GM12878 (cell line): ENCODE results near the gene C5AR2. TPM values are rescaled to one million over a fixed set of nuclear protein-coding genes. Genes with fewer than 3 reads are reported as not detected.

Source experiments
- ATAC-seq: fragments of 200-7000 bp; cut with Tn5 transposase; 3 replicates; pipeline ENCODE4 v1.9.1; 2020; ENCODE audit warnings: mild to moderate bottlenecking, moderate library complexity
- BruUV-seq: library from RNA; stranded (reverse); fragments of 400-500 nt; replicated peaks from 2 replicates; lab custom pipeline; 2021; lab: Mats Ljungman, UMichigan
- CTCF ChIA-PET: fragments of 300-600 bp; sonication (Branson Sonifier 250); formaldehyde crosslinking; extraction: SDS; loops from one replicate; lab custom pipeline; 2021; ENCODE audit warnings: inconsistent platforms; lab: Yijun Ruan, JAX
- POLR2A ChIA-PET: fragments of 350-600 bp; formaldehyde crosslinking; extraction: SDS; loops from one replicate; lab custom pipeline; 2021; ENCODE audit warnings: inconsistent platforms; lab: Charles Lee
- RAD21 ChIA-PET: fragments of 300-600 bp; sonication (Branson Sonifier 250); formaldehyde crosslinking; loops from one replicate; lab custom pipeline; 2023; ENCODE audit warnings: antibody characterized with exemption; ENCODE audit not compliant: unreplicated experiment; lab: Charles Lee
- SMC1A ChIA-PET: fragments of 300-600 bp; sonication (Branson Sonifier 250); formaldehyde crosslinking; loops from one replicate; lab custom pipeline; 2023; ENCODE audit not compliant: unreplicated experiment, uncharacterized antibody; lab: Charles Lee
- DNase-seq: peaks from one replicate; pipeline ENCODE4 v3.0.0-alpha.2; 2011; ENCODE audit warnings: low read depth, low spot score
- FAIRE-seq: peaks from 3 replicates; lab custom pipeline; 2011; peaks lifted over from hg19 to GRCh38; lab: Jason Lieb, UNC
- H2AFZ ChIP-seq: 2 replicates; pipeline ENCODE4 v1.6.0; 2011; ENCODE audit warnings: low read depth, low read length, control low read depth; ENCODE audit not compliant: control insufficient read depth
- H3K27ac ChIP-seq: 2 replicates; pipeline ENCODE4 v1.5.1; 2011; ENCODE audit warnings: control low read depth; ENCODE audit not compliant: control insufficient read depth, insufficient read depth
- H3K27me3 ChIP-seq, 2 experiments: replicated peaks in 1 of 2; 2 replicates each; pipeline versions ENCODE4 v1.6.0 to v1.6.1; 2011; ENCODE audit warnings: low read length in 1 of 2; ENCODE audit not compliant: control insufficient read depth in 2 of 2, insufficient read depth in 2 of 2
- H3K36me3 ChIP-seq, 2 experiments: 2 replicates each; pipeline ENCODE4 v1.5.1; 2011; ENCODE audit warnings: low read length in 1 of 2; ENCODE audit not compliant: control insufficient read depth in 2 of 2, insufficient read depth in 2 of 2
- H3K4me1 ChIP-seq: 2 replicates; pipeline ENCODE4 v1.6.1; 2011; ENCODE audit warnings: mild to moderate bottlenecking, low read length, moderate library complexity, mixed read lengths; ENCODE audit not compliant: control insufficient read depth, insufficient read depth
- H3K4me2 ChIP-seq: 2 replicates; pipeline ENCODE4 v1.6.0; 2011; ENCODE audit warnings: control low read depth; ENCODE audit not compliant: control insufficient read depth, insufficient read depth
- H3K4me3 ChIP-seq: fragments of 200-600 bp; sonication (generic); 2 replicates; pipeline ENCODE4 v1.5.1; 2016
- H3K79me2 ChIP-seq: 2 replicates; pipeline ENCODE4 v1.6.0; 2011; ENCODE audit warnings: low read length; ENCODE audit not compliant: control insufficient read depth, insufficient read depth
- H3K9ac ChIP-seq: 2 replicates; pipeline ENCODE4 v1.8.0; 2011; ENCODE audit warnings: low read length, control low read depth, mixed read lengths; ENCODE audit not compliant: control insufficient read depth, insufficient read depth
- H3K9me3 ChIP-seq: replicated peaks from 3 replicates; pipeline ENCODE4 v1.5.1; 2011; ENCODE audit warnings: mild to moderate bottlenecking, low read length; ENCODE audit not compliant: control insufficient read depth, insufficient read depth
- H4K20me1 ChIP-seq: 2 replicates; pipeline ENCODE4 v1.6.0; 2011; ENCODE audit not compliant: control insufficient read depth, insufficient read depth
- HDAC2 ChIP-seq: fragments of 200-600 bp; sonication (generic); IDR thresholded peaks from 2 replicates; pipeline ENCODE4 v1.6.1; 2017
- WGBS: methylation state at CpG from one replicate; pipeline ENCODE4 v1.1.6; 2016; ENCODE audit warnings: low lambda C conversion rate; ENCODE audit not compliant: insufficient replicate concordance, insufficient coverage; ENCODE audit errors: missing lambda C conversion rate; 5-methylcytosine and 5-hydroxymethylcytosine counted together
- in situ Hi-C: fragments of 300-500 bp; cut with MboI; formaldehyde crosslinking; loops from 9 replicates; pipeline ENCODE4 v1.14.3; 2018; ENCODE audit warnings: mixed read lengths
- intact Hi-C: fragments of 100-400 bp; cut with micrococcal nuclease; formaldehyde crosslinking; loops from one replicate; pipeline ENCODE4 v1.14.2; 2022; ENCODE audit not compliant: unreplicated experiment
- polyA plus RNA-seq, 11 experiments: library from polyadenylated mRNA; depleted of rRNA in 4 of 11; unstranded in 6 of 11; stranded (reverse) in 5 of 11; fragments of >200 nt; fragmentation: Nextera tagmentation in 4 of 11; fragmentation: Illumina TruSeq in 1 of 11; extraction: Ambion mirVana in 4 of 11; extraction: Trizol in 1 of 11; gene quantifications; 1 replicate in 1 of 11; 2 replicates in 10 of 11; pipeline versions ENCODE4 v1.2.1 to v1.2.3, GENCODE V29; 2011 to 2016; ENCODE audit warnings: inconsistent platforms in 2 of 11, missing spikeins in 2 of 11, low read depth in 1 of 11
- total RNA-seq, 4 experiments: library from RNA; depleted of rRNA in 3 of 4; stranded (reverse); fragments of >200 nt in 3 of 4; fragmentation: Illumina TruSeq in 1 of 4; extraction: Trizol in 1 of 4; gene quantifications; 2 replicates each; pipeline versions ENCODE4 v1.2.1 to v1.2.3, GENCODE V29; 2013 to 2021
- TF ChIP-seq, protein P1 (sequence below), 3 experiments: IDR thresholded peaks in 2 of 3; conservative IDR thresholded peaks in 1 of 3; 2 replicates each; pipeline ENCODE4 v1.5.1; 2011; ENCODE audit warnings: low read depth in 3 of 3, low read length in 3 of 3, mild to moderate bottlenecking in 3 of 3, control low read depth in 2 of 3, moderate library complexity in 2 of 3, inconsistent platforms in 1 of 3, mixed read lengths in 1 of 3; ENCODE audit not compliant: control insufficient read depth in 2 of 3, insufficient read depth in 1 of 3; ENCODE audit errors: extremely low read depth in 1 of 3

Gene C5AR2
- total and polyA plus RNA-seq, 10 of the 15 experiments (the other 5 are each of a cell fraction or from before 2014, with no cell fraction given) = 0.01 TPM; not detected in 9

DNA sequence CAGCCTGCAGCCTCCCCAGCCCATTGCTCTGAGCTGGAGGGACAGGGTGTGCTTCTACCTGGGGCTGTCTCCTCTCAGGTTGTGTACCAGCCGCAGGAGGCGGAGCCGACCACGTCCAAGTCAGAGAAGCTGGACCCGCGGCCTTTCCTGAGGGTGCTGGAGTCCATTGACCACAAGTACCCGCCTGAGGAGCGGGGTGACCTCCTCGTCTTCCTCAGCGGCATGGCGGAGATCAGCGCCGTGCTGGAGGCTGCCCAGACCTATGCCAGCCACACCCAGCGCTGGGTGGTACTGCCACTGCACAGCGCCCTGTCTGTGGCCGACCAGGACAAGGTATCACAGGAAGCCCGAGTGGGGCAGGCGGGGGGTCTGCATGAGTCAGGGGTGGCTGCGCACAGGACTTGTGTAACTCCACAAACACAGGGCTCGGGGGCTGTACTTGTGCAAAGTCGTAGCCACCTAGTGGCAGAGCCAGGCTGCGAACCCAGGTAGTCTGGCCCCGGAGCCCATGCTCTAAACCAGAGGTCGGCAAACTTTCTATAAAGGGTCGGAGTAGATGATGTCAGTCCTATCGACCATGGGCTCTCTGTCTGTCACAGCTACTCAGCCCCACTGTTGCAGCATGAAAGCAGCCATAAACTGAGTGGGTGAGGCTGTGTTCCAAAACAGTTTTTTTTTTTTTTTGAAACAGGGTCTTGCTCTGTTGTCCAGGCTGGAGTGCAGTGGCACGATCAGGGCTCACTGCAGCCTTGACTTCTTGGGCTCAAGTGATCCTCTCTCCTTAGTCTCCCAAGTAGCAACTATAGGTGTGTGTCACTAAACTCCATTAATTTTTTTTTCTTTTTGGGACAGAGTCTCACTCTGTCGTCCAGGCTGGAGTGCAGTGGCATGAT, 26.1 kb downstream of the C5AR2 start:
- no TSS peak for BruUV-seq
- H3K9me3 ChIP-seq = no peaks in the 10 kb centered on the region; the same call in 2 of the 3 replicates
- DNase-seq = no peak
- no peak overlapping the region for H3K9ac ChIP-seq
- TF ChIP-seq HDAC2 = no peak
- TF ChIP-seq, protein P1, sequence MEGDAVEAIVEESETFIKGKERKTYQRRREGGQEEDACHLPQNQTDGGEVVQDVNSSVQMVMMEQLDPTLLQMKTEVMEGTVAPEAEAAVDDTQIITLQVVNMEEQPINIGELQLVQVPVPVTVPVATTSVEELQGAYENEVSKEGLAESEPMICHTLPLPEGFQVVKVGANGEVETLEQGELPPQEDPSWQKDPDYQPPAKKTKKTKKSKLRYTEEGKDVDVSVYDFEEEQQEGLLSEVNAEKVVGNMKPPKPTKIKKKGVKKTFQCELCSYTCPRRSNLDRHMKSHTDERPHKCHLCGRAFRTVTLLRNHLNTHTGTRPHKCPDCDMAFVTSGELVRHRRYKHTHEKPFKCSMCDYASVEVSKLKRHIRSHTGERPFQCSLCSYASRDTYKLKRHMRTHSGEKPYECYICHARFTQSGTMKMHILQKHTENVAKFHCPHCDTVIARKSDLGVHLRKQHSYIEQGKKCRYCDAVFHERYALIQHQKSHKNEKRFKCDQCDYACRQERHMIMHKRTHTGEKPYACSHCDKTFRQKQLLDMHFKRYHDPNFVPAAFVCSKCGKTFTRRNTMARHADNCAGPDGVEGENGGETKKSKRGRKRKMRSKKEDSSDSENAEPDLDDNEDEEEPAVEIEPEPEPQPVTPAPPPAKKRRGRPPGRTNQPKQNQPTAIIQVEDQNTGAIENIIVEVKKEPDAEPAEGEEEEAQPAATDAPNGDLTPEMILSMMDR (IDR thresholded peaks at IDR 0.05 in 2 of 3, conservative IDR thresholded peaks at IDR 0.05 in 1 of 3; ENCODE audit: control insufficient read depth in 2 of 3, extremely low read depth in 1 of 3, insufficient read depth in 1 of 3, low read depth in 3 of 3, low read length in 3 of 3) = peak in 2 of 3 experiments; percentile 10 to 24; a peak in 1 of 6 replicates
- 91% methylated on average over 28 of the region's 28 CpGs for whole genome bisulfite sequencing
- no peak for ATAC-seq
- no peak overlapping the region for H3K27ac ChIP-seq
- no peak for FAIRE-seq
- H4K20me1 ChIP-seq = no peaks in the 10 kb centered on the region
- H3K27me3 ChIP-seq = no peaks in the 10 kb centered on the region
- RAD21 ChIA-PET = interaction anchor here (1.1 kb wide), 1 partner anchor 9 kb away, joined by 3 read pairs; the partner anchor contains the start of gene DHX34
- POLR2A ChIA-PET = no interaction called here
- no peaks in the 10 kb centered on the region for H3K79me2 ChIP-seq
- H3K36me3 ChIP-seq = peaks cover 18 to 35% of the 10 kb centered on the region in 2 experiments
- intact Hi-C loops (no loop called here), in situ Hi-C loops (no loop called here)
- CTCF ChIA-PET = interaction anchor here (1.2 to 1.5 kb wide), 2 partner anchors 10 to 33 kb away, joined by 3 to 6 read pairs; no protein-coding TSS in a partner anchor
- no peaks in the 10 kb centered on the region for H3K4me1 ChIP-seq
- H2AFZ ChIP-seq = no peak overlapping the region
- SMC1A ChIA-PET = no interaction called here
- no peak overlapping the region for H3K4me2 ChIP-seq
- H3K4me3 ChIP-seq = no peak overlapping the region
